Esophagus muscularis mucosa (tissue), 4 donors: ENCODE results near the gene CAPZB.

Experiments used
- CTCF ChIP-seq, 3 experiments: fragments of 200-600 bp in 2 of 3; fragments of 450-650 bp in 1 of 3; sonication (generic) in 2 of 3; IDR thresholded peaks; one replicate each; pipeline ENCODE4 v1.5.1; 2017 to 2019; ENCODE audit warnings: antibody characterized with exemption in 3 of 3, mild to moderate bottlenecking in 2 of 3, moderate library complexity in 1 of 3
- EP300 ChIP-seq: sonication (generic); formaldehyde crosslinking; IDR thresholded peaks from one replicate; pipeline ENCODE4 v1.6.1; 2017; ENCODE audit warnings: antibody characterized with exemption
- POLR2A ChIP-seq: fragments of 450-650 bp; IDR thresholded peaks from one replicate; pipeline ENCODE4 v1.6.1; 2017; ENCODE audit warnings: antibody characterized with exemption, moderate library complexity, mild to moderate bottlenecking, low read depth
- POLR2AphosphoS5 ChIP-seq, 2 donors: sonication (generic); formaldehyde crosslinking; IDR thresholded peaks; one replicate each; pipeline ENCODE4 v1.6.1; 2017; ENCODE audit warnings: antibody characterized with exemption in 2 of 2

DNA sequence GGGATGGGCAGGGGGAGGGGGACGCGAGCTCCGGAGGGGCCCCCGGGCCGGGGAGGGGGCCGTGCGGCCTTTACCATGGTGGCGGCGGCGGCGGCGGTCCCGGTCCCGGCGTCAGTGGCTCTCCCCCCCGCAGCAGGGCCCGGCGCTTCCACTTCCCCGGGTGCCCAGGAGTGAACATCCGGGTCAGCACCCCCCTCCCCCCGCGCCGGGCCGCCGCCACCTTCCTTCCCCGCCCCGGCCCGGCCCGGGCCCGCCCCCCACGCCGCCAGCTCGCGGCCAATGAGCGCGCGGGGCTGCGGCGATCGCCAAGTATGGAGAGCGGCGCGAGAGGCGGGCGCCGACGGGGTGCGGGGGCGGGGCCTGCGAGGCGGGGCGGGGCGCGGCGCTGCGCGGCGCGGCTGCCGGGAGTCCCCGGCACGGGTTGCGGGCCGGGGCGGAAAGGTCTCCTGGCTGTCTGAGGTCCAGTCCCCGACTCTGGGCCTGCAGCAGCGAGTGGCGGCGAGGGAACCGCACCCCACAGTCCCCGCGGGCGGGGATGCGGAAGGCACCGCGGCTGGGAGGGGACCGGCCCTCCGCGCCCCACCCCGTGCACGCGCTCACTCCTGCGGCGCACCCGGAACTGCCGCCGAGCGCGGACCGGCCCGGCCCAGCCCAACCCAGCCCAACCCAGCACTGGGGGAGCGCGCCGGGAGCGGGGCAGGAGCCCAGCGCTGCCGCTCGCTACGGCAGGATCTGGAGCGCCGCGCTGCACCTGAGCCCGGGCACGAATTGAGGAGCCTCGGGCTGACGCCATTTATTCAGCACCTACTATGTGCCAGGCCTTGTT lies at the start of gene CAPZB:
- TF ChIP-seq CTCF (IDR thresholded peaks at IDR 0.05) (no peak), POLR2A (peak; percentile 83), POLR2AphosphoS5 (IDR thresholded peaks at IDR 0.05) (peak; percentile 80 to 92), EP300 (no peak)
